GM12878 (cell line): Measurements from ENCODE around the gene NDUFV3. TPM values are rescaled to one million over a fixed set of nuclear protein-coding genes. Genes with fewer than 3 reads are reported as not detected.

ENCODE experiments used
- ATAC-seq: fragments of 200-7000 bp; cut with Tn5 transposase; 3 replicates; pipeline ENCODE4 v1.9.1; 2020; ENCODE audit warnings: mild to moderate bottlenecking, moderate library complexity
- BruUV-seq: library from RNA; stranded (reverse); fragments of 400-500 nt; replicated peaks from 2 replicates; lab custom pipeline; 2021; lab: Mats Ljungman, UMichigan
- CTCF ChIA-PET: fragments of 300-600 bp; sonication (Branson Sonifier 250); formaldehyde crosslinking; extraction: SDS; loops from one replicate; lab custom pipeline; 2021; ENCODE audit warnings: inconsistent platforms; lab: Yijun Ruan, JAX
- POLR2A ChIA-PET: fragments of 350-600 bp; formaldehyde crosslinking; extraction: SDS; loops from one replicate; lab custom pipeline; 2021; ENCODE audit warnings: inconsistent platforms; lab: Charles Lee
- RAD21 ChIA-PET: fragments of 300-600 bp; sonication (Branson Sonifier 250); formaldehyde crosslinking; loops from one replicate; lab custom pipeline; 2023; ENCODE audit warnings: antibody characterized with exemption; ENCODE audit not compliant: unreplicated experiment; lab: Charles Lee
- SMC1A ChIA-PET: fragments of 300-600 bp; sonication (Branson Sonifier 250); formaldehyde crosslinking; loops from one replicate; lab custom pipeline; 2023; ENCODE audit not compliant: unreplicated experiment, uncharacterized antibody; lab: Charles Lee
- DNase-seq: peaks from one replicate; pipeline ENCODE4 v3.0.0-alpha.2; 2011; ENCODE audit warnings: low read depth, low spot score
- FAIRE-seq: peaks from 3 replicates; lab custom pipeline; 2011; peaks lifted over from hg19 to GRCh38; lab: Jason Lieb, UNC
- H2AFZ ChIP-seq: 2 replicates; pipeline ENCODE4 v1.6.0; 2011; ENCODE audit warnings: low read depth, low read length, control low read depth; ENCODE audit not compliant: control insufficient read depth
- H3K27ac ChIP-seq: 2 replicates; pipeline ENCODE4 v1.5.1; 2011; ENCODE audit warnings: control low read depth; ENCODE audit not compliant: control insufficient read depth, insufficient read depth
- H3K27me3 ChIP-seq, 2 experiments: replicated peaks in 1 of 2; 2 replicates each; pipeline versions ENCODE4 v1.6.0 to v1.6.1; 2011; ENCODE audit warnings: low read length in 1 of 2; ENCODE audit not compliant: control insufficient read depth in 2 of 2, insufficient read depth in 2 of 2
- H3K36me3 ChIP-seq, 2 experiments: 2 replicates each; pipeline ENCODE4 v1.5.1; 2011; ENCODE audit warnings: low read length in 1 of 2; ENCODE audit not compliant: control insufficient read depth in 2 of 2, insufficient read depth in 2 of 2
- H3K4me1 ChIP-seq: 2 replicates; pipeline ENCODE4 v1.6.1; 2011; ENCODE audit warnings: mild to moderate bottlenecking, low read length, moderate library complexity, mixed read lengths; ENCODE audit not compliant: control insufficient read depth, insufficient read depth
- H3K4me2 ChIP-seq: 2 replicates; pipeline ENCODE4 v1.6.0; 2011; ENCODE audit warnings: control low read depth; ENCODE audit not compliant: control insufficient read depth, insufficient read depth
- H3K4me3 ChIP-seq: fragments of 200-600 bp; sonication (generic); 2 replicates; pipeline ENCODE4 v1.5.1; 2016
- H3K79me2 ChIP-seq: 2 replicates; pipeline ENCODE4 v1.6.0; 2011; ENCODE audit warnings: low read length; ENCODE audit not compliant: control insufficient read depth, insufficient read depth
- H3K9ac ChIP-seq: 2 replicates; pipeline ENCODE4 v1.8.0; 2011; ENCODE audit warnings: low read length, control low read depth, mixed read lengths; ENCODE audit not compliant: control insufficient read depth, insufficient read depth
- H3K9me3 ChIP-seq: replicated peaks from 3 replicates; pipeline ENCODE4 v1.5.1; 2011; ENCODE audit warnings: mild to moderate bottlenecking, low read length; ENCODE audit not compliant: control insufficient read depth, insufficient read depth
- H4K20me1 ChIP-seq: 2 replicates; pipeline ENCODE4 v1.6.0; 2011; ENCODE audit not compliant: control insufficient read depth, insufficient read depth
- ESRRA ChIP-seq: IDR thresholded peaks from 2 replicates; pipeline ENCODE4 v1.6.1; 2012; ENCODE audit warnings: mild to moderate bottlenecking, low read length, improper control_type of control experiment
- IRF4 ChIP-seq: IDR thresholded peaks from 2 replicates; pipeline ENCODE4 v1.6.1; 2011; ENCODE audit warnings: low read depth, low read length
- KLF5 ChIP-seq: fragments of 450-650 bp; IDR thresholded peaks from 2 replicates; pipeline ENCODE4 v1.6.1; 2014; ENCODE audit warnings: mild to moderate bottlenecking; ENCODE audit not compliant: partially characterized antibody
- RELA ChIP-seq: fragments of 450-650 bp; IDR thresholded peaks from 2 replicates; pipeline ENCODE4 v1.8.0; 2014; ENCODE audit warnings: borderline replicate concordance; ENCODE audit not compliant: partially characterized antibody
- RFX5 ChIP-seq: IDR thresholded peaks from 2 replicates; pipeline ENCODE4 v1.6.1; 2011; ENCODE audit warnings: low read depth, low read length, improper control_type of control experiment
- ZBED1 ChIP-seq: IDR thresholded peaks from 2 replicates; pipeline ENCODE4 v1.6.1; 2016; ENCODE audit warnings: borderline replicate concordance
- WGBS: methylation state at CpG from one replicate; pipeline ENCODE4 v1.1.6; 2016; ENCODE audit warnings: low lambda C conversion rate; ENCODE audit not compliant: insufficient replicate concordance, insufficient coverage; ENCODE audit errors: missing lambda C conversion rate; 5-methylcytosine and 5-hydroxymethylcytosine counted together
- in situ Hi-C: fragments of 300-500 bp; cut with MboI; formaldehyde crosslinking; loops from 9 replicates; pipeline ENCODE4 v1.14.3; 2018; ENCODE audit warnings: mixed read lengths
- intact Hi-C: fragments of 100-400 bp; cut with micrococcal nuclease; formaldehyde crosslinking; loops from one replicate; pipeline ENCODE4 v1.14.2; 2022; ENCODE audit not compliant: unreplicated experiment
- polyA plus RNA-seq, 11 experiments: library from polyadenylated mRNA; depleted of rRNA in 4 of 11; unstranded in 6 of 11; stranded (reverse) in 5 of 11; fragments of >200 nt; fragmentation: Nextera tagmentation in 4 of 11; fragmentation: Illumina TruSeq in 1 of 11; extraction: Ambion mirVana in 4 of 11; extraction: Trizol in 1 of 11; gene quantifications; 1 replicate in 1 of 11; 2 replicates in 10 of 11; pipeline versions ENCODE4 v1.2.1 to v1.2.3, GENCODE V29; 2011 to 2016; ENCODE audit warnings: inconsistent platforms in 2 of 11, missing spikeins in 2 of 11, low read depth in 1 of 11
- total RNA-seq, 4 experiments: library from RNA; depleted of rRNA in 3 of 4; stranded (reverse); fragments of >200 nt in 3 of 4; fragmentation: Illumina TruSeq in 1 of 4; extraction: Trizol in 1 of 4; gene quantifications; 2 replicates each; pipeline versions ENCODE4 v1.2.1 to v1.2.3, GENCODE V29; 2013 to 2021
- TF ChIP-seq, protein P1 (sequence below): fragments of 150-350 bp; IDR thresholded peaks from 2 replicates; pipeline ENCODE4 v1.6.1; 2014; ENCODE audit warnings: mild to moderate bottlenecking, low read depth, low read length

The NDUFV3 gene
- total and polyA plus RNA-seq, 10 of the 15 experiments (the other 5 are each of a cell fraction or from before 2014, with no cell fraction given): 7.0 to 44.7 (median 29.9) TPM

DNA sequence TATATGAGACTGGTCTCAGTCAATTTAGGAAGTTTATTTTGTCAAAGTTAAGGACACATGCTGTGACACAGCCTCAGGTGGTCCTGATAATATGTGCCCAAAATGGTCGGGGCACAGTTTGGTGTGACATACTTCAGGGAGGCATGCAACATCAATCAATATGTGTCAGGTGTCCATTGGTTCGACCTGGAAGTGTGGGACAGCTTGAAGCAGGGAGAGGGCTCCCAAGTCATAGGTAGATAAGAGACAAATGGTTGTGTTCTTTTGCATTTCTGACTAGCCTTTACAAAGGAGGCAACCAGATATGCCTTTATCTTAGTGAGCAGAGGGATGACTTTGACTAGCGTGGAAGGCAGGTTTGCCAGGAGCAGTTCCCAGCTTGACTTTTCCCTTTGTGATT lies 36.9 kb downstream of the NDUFV3 start:
- 79% methylated on average over 3 of the region's 3 CpGs for WGBS
- Histone ChIP-seq H3K36me3 (no peaks in the 10 kb centered on the region), H3K27me3 (no peaks in the 10 kb centered on the region), H3K27ac (no peak overlapping the region)
- no peak for TF ChIP-seq RELA
- TF ChIP-seq KLF5: no peak
- TF ChIP-seq ESRRA: no peak
- no peak for TF ChIP-seq RFX5
- TF ChIP-seq ZBED1: no peak
- TF ChIP-seq, protein P1, sequence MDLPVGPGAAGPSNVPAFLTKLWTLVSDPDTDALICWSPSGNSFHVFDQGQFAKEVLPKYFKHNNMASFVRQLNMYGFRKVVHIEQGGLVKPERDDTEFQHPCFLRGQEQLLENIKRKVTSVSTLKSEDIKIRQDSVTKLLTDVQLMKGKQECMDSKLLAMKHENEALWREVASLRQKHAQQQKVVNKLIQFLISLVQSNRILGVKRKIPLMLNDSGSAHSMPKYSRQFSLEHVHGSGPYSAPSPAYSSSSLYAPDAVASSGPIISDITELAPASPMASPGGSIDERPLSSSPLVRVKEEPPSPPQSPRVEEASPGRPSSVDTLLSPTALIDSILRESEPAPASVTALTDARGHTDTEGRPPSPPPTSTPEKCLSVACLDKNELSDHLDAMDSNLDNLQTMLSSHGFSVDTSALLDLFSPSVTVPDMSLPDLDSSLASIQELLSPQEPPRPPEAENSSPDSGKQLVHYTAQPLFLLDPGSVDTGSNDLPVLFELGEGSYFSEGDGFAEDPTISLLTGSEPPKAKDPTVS: no peak
- no peak for TF ChIP-seq IRF4
- TF ChIP-seq, all 136 proteins: peak for 0
- Histone ChIP-seq H4K20me1 (no peaks in the 10 kb centered on the region), H3K9ac (no peak overlapping the region), H3K4me1 (peaks cover 13% of the 10 kb centered on the region), H3K79me2 (no peaks in the 10 kb centered on the region), H3K4me2 (no peak overlapping the region), H3K4me3 (no peak overlapping the region), H2AFZ (no peak overlapping the region), H3K9me3 (no peaks in the 10 kb centered on the region)
- in situ Hi-C loops (loop anchor here (10.0 kb wide), 1 partner anchor 725 kb away; the partner anchor contains the start of genes HSF2BP and RRP1B), intact Hi-C loops (loop anchor here (10.0 kb wide), 1 partner anchor 725 kb away; the partner anchor contains the start of genes HSF2BP and RRP1B)
- POLR2A ChIA-PET: no interaction called here
- ATAC-seq (no peak), DNase-seq (no peak), FAIRE-seq (no peak)
- SMC1A ChIA-PET: no interaction called here
- CTCF ChIA-PET: no interaction called here
- BruUV-seq: no TSS peak
- RAD21 ChIA-PET: no interaction called here
